ENCODE measurements around the gene KLHL2. TPM values are rescaled to one million over a fixed set of nuclear protein-coding genes. Genes with fewer than 3 reads are reported as not detected.

Gene KLHL2
- total RNA-seq, 4 donors from 2014 or later, result 16.8 to 26.7 (median 21.2) TPM

DNA sequence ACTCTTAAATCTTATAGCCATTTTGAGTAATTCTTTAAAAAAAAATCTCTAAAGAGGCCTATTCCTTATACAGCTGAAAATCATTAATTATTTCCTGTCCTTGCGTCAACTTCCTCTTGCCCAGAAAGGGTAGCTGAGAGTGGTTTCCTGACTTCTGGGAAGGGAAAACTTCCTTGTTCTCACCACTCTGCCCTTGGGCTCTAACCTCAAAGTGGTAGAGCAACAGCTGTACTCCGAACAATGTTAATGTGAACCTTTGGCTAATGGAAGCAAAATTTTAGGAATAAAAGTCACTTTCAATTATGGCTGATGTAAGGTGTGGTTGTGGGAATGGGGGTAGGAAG is 15.3 kb downstream of the KLHL2 start:
- TF ChIP-seq, protein P1, sequence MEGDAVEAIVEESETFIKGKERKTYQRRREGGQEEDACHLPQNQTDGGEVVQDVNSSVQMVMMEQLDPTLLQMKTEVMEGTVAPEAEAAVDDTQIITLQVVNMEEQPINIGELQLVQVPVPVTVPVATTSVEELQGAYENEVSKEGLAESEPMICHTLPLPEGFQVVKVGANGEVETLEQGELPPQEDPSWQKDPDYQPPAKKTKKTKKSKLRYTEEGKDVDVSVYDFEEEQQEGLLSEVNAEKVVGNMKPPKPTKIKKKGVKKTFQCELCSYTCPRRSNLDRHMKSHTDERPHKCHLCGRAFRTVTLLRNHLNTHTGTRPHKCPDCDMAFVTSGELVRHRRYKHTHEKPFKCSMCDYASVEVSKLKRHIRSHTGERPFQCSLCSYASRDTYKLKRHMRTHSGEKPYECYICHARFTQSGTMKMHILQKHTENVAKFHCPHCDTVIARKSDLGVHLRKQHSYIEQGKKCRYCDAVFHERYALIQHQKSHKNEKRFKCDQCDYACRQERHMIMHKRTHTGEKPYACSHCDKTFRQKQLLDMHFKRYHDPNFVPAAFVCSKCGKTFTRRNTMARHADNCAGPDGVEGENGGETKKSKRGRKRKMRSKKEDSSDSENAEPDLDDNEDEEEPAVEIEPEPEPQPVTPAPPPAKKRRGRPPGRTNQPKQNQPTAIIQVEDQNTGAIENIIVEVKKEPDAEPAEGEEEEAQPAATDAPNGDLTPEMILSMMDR (IDR thresholded peaks at IDR 0.05; ENCODE audit: low read depth), result no peak

DNA sequence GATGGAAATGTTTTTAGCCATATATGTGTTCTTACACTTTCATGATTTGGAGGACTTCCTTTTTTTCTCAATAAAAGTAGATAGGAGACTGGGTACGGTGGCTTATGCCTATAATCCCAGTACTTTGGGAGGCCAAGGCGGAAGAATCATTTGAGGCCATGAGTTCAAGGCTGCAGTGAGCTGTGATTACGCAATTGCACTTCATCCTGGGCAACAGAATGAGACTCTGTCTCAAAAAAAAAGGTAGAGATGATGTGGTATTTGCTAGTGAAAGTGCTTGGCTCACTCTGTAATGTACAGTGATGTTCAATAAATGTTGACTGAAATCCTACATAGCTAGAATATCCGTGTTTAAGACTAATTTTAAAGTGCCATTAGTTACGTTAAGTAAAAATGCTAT is 27.4 kb downstream of the KLHL2 start:
- TF ChIP-seq, protein P1 (IDR thresholded peaks at IDR 0.05; ENCODE audit: low read depth), result no peak

DNA sequence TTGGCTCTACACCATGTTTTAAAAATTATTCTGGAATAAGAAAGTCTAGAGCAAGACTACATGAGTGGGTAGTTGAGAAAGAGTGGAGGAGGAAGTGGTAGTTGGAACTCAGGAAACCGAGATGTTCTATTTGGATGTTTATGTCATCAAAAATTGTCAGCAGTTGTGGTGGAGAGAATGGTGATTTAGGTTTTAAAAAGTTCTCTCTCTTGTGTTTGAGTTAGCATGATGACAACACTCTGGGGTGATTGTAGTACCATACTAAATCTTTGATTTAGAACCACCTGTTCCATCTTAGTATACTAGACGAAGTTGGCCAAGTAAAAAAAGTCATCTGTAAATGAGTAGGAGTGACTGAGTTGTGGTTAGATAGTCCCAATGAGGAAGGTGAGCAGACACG is 40.7 kb downstream of the KLHL2 start:
- TF ChIP-seq, protein P1 (IDR thresholded peaks at IDR 0.05; ENCODE audit: low read depth), result no peak

DNA sequence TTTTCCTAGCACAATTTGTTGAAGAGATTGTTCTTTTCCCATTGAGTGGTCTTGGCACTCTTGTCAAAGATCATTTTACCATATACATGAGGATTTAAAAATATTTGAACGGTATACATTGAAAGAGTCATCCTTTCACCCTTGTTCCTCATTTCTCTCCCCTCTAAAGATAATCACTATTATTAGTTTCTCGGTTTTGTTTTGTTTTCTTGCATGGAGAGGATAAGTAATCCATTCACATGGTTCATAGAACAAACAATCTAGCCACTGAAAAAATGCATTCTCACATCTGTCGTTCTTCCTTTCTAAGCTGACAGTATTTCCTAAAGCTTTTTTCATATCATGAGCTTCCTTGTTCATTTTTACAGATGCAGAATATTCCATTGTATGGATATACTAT is 80.9 kb downstream of the KLHL2 start:
- TF ChIP-seq, protein P1 (IDR thresholded peaks at IDR 0.05; ENCODE audit: low read depth), result no peak

DNA sequence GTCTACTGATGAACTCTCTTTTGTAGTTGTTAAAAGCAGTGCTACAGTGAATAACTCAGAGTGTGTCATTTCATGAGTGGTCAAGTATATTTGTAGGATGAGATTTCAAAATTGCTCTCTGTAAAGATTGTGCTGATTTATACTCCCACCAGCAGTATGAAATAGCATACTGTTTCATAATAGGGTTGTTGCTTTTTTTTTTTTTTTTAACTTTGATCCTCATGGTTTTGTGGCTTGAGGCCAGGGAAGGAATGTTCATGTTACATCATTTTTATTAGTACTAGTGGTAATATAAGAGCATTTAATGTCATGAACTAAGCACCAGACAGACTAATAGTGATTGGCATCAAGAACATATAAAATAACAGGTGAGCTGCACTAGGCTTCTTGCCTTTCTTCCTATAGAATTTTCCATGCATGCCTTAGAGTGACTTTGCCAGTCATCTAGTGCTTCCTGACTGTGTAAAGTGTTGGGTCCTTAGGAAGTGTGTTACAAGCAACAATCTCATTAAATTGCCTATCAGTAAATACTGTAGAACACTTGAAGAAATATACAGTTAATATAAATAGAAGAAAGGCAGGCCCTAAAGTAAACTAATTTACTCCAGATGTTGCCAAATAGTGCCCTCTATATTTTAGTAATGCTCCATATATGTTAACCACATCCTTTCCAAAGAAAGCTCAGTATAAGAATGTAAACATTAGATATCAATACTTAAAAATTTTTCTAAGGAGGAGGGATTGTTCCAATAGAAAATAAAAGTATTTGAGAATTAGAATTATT is 81.5 kb downstream of the KLHL2 start:
- TF ChIP-seq, protein P1 (IDR thresholded peaks at IDR 0.05; ENCODE audit: low read depth), result no peak

DNA sequence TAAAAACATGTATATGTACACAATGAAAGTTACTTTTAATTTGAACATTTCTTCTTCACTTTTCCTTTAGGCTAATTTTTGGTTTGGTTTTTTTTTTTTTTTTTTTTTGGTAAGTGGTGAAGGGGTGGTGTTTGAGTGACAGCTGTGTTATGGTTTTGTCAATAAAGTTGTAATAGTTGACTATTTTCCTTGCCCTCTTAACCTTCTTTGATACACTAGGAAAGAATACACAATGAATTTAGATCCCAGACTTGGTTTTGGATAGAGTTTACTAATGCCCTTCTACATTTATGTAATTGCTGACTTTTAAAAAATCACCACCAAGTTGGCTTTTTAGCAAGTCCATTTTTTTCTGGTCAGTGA is 82.0 kb downstream of the KLHL2 start:
- TF ChIP-seq, protein P1 (IDR thresholded peaks at IDR 0.05; ENCODE audit: low read depth), result no peak

DNA sequence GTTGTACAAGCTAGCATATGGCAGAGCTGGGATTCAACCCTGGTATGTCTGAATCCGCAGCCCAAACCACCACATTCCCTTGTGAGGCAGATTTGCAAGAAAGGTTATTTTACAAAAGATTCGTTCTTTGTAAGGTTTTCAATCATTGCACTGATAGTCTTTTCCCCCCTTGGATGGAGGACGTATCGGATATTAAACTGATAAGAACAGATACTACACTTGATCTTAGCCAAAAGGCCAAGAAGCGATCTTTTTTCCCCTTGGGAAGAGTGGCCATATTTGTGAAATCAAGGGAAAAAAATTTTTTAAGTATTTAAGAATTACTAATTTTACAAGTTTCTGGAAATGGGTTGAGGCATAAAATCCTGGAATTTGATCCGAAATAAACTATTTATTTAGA is 85.7 kb downstream of the KLHL2 start:
- TF ChIP-seq, protein P1 (IDR thresholded peaks at IDR 0.05; ENCODE audit: low read depth), result no peak

Data from subcutaneous adipose tissue (tissue), 4 donors.